GM18520 (cell line): ENCODE results near the gene RELL2.
A peak's percentile ranks its signal among the peaks of the same experiment; 100 is the strongest.

Experiments used
- ATAC-seq: cut with Tn5 transposase; IDR thresholded peaks from one replicate; pipeline ENCODE4 v1.9.1; 2021; ENCODE audit not compliant: unreplicated experiment

The RELL2 gene

DNA sequence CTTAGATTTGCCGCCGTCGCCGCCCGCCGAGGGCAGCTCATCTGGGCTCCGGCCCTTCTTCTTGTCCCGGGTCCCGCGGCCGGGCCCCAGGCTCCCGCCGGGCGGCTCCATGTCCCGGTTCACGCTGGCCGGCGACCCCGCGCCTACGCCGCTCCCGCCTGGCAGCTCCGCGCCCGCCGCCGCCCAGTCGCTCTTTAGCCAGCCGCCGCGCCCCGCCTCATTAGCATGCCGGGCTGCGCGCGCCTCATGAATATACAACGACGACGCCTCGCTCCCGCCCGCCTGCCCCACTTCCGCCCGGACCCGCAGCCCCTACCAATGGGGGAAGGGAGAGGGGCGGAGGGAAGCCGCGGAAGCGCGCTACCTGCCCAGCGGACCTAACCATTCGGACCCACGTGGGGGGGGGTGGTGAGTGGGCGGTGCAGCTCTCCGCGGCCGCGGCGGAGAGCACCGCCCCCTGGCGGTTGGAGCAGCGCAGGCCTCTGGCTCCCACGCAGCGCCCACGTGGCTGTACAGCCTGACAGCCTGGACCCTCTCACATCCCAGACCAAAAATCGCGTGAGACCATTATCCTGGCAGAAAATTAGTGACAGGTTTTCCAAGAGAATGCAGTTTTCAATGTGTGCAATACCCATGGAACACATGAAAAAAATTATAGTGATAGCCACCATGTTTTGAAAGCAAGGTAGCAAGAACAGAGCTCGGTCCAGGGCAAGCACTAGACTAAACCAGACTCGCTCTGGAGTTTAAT lies 17.8 kb upstream of the RELL2 start, which contains the start of gene DIAPH1:
Gene DIAPH1 (minus strand): TSS at position 197 of the 751 bp plus-strand sequence. CDS start 86 bp downstream, at position 111.
- ATAC-seq, result peak; percentile 75

DNA sequence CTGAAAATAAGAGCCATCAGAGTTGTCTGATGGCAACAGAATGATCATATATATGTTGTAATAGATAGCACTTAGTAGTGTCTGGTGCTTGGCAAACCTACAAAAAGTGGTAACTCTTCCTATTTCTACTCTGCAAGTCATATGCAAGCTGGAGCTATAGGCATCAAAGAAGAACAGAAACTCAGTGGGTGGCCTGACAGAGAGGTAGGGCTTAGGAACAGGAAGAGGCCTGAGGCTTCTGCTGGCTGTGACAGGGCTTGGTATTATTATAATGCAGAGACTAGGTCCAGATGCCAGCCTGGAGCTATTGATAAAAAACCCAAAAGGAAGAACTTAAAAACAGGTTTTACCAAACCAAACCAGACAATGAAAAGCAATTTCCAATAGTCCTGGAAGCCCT lies 13.6 kb upstream of the RELL2 start:
- peak; percentile 27 for ATAC-seq

DNA sequence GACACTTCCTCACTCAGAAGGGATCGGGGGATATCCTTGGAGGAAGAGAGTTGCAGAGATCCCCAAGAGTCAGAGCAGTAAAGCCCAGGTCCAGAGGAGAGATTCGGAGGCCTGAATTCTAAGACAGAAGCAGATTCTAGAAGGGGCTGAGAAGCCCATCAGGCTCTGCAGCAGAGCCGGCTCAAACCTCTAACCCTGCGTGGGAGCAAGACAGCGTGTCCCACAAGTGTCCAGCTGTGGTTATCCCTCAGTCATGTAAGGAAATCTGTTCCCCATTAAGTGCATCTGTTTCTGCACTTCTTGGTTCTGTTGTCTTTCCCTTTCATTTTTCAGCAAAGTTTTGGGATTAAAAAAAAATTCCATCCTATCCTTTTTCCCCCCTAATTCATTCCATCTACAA lies 13.2 kb upstream of the RELL2 start:
- ATAC-seq, result no peak

DNA sequence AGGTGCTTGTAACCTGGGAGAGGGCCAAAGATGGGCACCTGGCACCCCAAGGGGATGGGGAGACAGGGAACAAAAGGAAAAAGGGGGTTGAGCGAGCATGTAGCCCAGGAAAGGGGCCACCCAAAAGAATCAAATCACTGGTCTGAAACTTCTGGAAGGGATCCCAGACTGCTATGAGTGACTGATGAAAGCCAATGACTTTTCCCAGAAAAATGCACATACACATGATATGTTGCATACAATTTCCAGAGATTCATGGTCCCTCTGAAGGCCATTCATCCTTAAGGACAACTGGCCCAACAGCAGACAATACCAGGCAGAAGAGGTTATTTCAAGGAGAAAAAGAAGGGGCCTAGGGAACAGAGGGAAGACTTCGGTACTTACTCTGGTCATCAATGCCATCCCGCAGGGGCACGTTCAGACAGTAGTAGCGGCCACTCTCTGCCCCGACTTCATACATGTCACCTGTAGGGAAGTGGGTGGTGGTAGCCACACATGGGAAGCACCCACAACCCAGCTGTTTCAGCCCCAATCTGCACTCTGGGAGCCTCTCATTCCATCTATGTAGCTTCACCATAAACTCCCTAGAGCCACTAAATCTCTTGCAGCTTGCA lies 8.5 kb upstream of the RELL2 start:
- no peak for ATAC-seq

DNA sequence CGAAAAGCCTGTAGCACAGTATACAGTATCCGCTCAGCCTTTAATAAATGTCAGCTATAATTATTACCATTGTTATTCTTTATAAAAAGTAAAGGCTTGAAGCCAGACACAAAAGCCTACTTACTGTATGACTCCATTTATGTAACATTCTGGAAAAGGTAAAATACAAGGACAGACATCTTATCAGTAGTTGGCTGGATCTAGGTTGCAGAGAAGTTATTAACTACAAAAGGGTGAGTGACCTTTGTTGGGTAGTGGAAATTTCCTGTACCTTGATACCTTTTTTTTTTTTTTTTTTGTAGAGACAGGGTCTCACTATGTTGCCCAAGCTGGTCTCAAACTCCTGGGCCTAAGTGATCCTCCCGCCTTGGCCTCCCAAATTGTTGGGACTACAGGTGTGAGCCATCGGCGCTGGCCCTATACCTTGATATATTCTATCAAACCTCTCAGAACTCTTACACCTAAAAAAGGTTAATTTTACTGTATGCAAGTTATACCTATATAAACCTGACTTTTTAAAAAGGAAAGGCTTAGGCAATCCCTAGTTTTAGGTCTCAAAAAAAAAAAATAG lies 6.1 kb upstream of the RELL2 start:
- no peak for ATAC-seq

DNA sequence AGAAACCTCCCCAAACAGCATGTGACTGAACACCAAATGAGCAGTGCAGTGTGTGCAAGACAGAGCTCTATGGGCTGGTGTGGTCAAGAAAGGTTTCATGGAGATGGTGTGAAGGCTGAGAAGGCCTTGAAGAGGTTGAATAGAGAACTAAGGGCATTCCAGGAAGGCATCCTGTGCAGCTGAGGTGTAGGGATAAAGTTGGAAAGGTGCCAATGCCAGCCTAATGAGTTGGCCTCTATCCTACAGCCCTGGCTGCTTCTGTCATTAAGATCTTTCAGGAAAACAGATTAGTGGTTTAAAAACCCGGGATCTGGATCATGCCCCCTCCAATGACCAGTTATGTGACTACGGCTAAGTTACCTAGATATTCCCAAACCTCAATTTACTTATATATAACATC lies 4.1 kb upstream of the RELL2 start:
- ATAC-seq, result no peak

DNA sequence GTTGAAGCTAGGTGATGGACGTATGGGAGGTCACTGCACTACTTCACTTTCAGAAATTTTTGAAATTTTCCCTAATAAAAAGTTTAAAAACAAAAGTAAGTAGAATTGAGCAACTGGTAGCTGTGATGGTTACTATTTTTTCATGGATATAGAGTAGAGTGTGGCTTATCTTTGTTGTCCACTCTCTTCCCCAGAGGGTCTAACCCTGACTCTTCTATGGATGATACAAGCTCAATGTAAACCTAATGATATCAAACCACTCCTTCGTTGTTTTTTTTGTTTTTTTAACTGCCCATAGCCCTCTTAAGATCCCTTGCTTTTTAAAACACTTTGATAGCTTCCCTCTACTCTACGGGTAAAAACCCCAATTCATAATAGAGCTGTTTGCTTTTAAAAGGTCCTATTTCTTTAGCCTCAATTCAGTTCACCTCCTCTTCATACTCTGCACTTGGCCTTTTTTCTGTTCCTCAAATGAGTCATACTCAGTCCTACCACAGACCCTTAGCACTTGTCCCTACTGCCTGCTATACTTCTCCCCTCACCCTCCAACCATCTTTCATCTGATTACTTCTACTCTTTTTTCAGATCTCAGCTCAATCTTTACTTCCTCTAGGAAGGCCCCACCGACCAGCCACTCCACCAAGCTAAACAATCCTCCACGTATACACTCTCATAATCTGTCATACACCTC lies 2.8 kb upstream of the RELL2 start:
- peak; percentile 70 for ATAC-seq

DNA sequence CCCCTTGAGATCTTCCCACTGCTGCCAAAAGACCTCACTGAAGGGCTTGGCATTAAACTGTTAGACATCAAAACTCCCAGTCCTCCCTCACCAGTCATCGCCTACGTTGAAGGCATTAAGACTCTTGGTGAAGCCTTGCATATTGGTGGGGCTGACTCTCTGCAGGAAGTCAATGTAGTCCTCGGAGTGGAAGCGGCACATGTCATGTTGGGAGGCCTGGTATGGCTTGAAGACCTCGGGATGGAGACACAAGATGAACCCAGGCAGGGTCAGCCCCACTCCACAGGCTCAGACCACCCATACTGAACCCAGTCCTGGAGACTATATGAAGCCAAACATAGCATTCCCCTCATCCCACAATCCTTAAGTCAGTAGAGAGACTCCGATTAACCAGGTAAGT lies 2.1 kb upstream of the RELL2 start:
- ATAC-seq, result no peak

DNA sequence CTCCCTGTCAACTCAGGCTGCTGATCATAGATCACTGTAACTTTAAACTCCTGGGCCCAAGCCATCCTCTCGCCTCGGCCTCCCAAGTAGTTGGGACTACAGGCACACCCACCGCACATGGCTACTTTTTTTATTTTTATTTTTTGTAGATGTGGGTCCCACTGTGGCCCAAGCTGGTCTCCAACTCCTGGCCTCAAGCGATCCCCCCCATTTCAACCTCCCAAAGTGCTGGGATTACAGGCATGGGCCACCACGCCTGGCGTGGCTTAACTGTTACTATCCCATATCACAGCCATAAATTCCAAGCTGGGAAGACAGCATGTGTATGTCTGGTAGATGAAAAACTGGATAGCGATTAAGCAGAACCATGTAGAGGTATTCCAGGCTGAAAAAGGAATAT lies 1.2 kb upstream of the RELL2 start:
- ATAC-seq, result no peak

DNA sequence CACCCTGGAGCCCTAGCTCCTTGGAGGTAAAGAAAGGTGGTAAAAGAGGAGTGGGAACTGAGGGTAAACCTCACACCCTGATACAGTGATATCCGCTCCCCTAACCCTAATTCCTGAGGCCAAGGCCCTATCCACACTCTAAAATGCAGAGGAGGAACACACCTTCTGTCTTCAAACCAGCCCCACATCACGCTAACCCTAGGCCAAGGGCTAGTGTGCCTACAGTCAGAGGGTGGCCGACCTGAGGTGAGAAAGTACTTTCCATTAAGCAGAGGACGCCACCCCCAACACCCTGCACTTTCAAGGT lies 738 bp upstream of the RELL2 start:
- ATAC-seq, result no peak

DNA sequence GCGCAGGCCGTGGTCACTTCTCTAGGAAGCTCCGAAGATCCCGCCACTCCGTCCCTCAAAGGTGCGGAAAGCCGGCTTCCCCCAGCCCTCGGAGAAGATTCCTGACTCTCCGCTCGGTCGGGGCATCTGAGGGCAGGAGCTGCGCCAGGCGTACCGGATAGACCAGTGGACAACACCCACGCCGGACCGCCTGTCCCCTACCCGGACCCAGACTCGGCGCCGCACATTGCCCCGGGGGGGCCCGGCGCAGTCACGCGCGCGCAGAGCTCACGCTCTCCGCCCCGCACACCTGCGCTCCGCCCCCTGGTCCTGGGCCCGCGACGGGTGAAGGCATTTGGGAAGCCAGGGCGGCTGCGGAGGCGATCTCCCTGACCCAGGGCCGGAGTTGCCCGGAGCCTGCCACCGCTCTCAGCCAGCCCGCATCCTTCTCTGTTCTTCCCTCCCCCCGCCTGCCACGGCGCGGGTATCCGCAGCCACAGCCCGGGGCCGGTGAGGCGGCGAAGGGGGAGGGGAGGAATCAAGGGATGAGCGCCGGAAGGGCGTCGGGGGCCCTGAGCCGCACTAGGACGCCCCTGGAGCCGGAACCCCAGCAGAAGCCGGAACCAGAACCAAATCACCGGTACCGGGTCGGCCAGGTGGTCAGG lies 448 bp downstream of the RELL2 start:
- no peak for ATAC-seq

DNA sequence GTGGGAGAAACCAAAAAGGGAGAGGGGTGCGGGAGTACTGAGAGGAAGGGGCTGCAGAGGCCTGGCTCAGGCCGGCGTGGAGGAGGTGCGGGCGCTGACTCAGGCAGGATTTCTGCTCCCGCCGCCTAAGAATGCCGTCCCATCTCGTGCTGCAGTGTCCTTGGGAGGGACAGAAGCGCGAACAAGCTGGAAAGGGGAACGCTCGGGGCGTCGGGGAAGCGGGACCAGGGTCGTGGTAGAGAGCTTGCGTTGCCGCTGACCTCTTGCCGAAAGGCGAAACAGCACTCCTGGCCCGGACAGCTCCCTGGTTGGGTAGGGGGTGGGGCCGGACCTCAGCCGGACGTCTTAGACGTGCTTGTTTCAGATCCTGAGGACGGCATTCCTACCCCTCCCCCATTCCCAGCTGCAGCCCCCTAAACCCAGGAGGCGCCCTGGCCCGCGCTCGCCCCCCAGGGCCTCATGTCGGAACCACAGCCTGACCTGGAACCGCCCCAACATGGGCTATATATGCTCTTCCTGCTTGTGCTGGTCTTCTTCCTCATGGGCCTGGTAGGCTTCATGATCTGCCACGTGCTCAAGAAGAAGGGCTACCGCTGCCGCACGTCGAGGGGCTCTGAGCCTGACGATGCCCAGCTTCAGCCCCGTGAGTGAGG lies 1.1 kb downstream of the RELL2 start:
- ATAC-seq, result no peak

DNA sequence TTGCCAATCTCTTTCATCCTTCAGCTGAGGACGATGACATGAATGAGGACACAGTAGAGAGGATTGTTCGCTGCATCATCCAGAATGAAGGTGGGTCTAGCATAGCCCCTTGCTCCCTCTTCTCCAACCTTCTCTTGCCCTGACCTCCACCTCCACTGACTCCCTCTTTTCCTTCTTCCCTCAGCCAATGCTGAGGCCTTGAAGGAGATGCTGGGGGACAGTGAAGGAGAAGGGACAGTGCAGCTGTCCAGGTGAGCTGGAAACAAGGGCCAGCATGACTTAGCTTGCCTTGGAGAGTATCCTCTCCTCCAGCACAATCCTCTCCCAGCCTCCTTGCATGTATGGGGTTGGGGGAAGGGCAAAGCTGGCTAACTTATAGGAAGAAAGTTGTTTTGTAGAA lies 2.0 kb downstream of the RELL2 start:
- no peak for ATAC-seq

DNA sequence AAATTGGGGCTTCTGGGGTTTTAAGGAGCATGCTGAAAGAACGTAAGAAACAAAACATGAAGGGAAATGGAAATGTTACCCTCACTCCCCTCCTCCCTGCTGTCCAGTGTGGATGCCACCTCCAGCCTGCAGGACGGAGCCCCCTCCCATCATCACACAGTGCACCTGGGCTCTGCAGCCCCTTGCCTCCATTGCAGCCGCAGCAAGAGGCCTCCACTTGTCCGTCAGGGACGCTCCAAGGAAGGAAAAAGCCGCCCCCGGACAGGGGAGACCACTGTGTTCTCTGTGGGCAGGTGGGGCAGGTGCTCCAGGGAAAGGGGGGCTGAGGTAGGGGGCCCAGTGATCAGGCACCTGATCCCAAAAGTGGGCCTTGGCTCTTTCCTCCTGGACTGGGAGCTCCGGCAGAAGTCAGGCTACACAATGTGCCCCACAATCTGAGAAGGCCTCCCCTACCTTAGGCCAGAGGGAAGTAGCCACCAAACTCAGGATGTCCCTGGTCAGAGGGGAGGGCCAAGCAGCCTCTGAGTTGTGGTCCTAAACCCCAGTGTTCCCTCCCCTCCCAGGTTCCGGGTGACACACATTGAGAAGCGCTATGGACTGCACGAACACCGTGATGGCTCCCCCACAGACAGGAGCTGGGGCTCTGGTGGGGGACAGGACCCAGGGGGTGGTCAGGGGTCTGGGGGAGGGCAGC lies 2.7 kb downstream of the RELL2 start:
- no peak for ATAC-seq

DNA sequence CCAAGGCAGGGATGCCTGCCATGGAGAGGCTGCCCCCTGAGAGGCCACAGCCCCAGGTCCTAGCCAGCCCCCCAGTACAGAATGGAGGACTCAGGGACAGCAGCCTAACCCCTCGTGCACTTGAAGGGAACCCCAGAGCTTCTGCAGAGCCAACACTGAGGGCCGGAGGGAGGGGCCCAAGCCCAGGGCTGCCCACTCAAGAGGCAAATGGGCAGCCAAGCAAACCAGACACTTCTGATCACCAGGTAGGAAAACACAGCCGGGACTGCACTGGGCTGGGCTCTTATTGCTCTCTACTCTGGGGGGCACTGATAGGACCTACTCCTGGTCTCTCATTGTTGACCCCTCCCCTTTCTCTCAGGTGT lies 3.2 kb downstream of the RELL2 start:
- no peak for ATAC-seq

DNA sequence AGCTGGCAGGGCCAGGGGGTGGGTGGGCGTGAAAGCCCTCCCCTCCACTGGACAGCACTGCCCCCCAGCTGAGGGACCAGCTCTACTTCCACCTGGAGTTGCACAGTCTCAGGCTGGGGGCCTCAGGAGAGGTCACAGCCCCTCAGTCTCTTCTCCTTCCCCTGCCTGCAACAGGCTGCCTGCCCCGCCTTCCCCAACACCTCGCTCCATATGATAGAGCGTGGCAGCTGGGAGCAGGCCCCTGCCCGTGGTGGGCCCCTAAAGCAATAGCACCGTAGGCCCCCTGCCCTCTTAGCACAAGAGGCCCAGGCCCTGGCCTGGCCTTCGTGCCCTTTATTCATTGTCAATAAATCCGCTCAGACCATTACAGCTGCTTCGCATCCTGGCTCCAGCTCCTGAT lies 3.9 kb downstream of the RELL2 start:
- ATAC-seq, result no peak

DNA sequence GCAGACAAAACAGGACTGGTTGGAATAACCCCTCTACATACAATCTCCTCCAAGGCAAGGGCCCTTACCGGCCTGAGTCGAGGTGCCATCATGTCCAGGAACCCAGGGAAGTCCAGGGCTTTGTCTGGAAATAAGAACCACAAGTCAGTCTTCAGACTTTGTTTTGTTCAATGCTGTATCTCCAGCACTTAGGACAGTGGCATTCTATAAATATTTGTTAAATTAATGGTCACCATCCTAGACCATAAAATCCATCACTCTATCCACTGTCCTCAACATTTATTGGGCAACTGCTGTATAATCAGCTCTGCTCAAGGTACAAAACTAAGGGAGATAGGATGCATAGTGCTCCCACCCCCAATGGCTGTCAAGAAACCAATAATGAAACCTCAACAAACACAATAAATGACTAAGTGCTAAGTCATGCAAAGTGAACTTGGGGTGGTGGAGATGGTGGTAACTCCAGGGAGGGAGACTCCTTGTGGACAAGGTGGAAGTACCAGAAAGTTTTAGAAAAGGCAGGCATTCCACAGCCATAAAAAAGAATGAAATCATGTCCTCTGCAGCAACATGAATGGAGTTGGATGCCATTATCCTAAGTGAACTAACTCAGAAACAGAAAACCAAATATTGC lies 5.0 kb downstream of the RELL2 start:
- ATAC-seq, result peak; percentile 90

DNA sequence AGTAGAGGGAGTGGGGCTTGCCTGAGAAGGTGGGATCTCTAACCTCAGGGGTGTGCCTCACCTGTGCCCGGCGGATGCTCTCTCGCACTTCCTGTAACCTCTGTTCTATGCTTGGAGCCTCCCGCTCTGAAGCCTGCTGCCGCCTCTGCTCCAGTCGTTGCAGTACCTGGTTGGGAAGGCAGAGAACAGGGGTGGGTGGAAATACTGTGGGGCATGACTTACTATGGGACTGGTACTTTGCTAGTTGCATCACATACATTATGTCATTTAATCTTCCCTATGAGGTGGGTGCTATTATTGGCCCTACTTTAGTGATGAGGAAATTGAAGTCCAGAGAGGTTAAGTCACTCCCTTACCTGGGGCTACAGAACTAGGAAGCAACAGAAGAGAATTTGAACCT lies 9.2 kb downstream of the RELL2 start:
- no peak for ATAC-seq

DNA sequence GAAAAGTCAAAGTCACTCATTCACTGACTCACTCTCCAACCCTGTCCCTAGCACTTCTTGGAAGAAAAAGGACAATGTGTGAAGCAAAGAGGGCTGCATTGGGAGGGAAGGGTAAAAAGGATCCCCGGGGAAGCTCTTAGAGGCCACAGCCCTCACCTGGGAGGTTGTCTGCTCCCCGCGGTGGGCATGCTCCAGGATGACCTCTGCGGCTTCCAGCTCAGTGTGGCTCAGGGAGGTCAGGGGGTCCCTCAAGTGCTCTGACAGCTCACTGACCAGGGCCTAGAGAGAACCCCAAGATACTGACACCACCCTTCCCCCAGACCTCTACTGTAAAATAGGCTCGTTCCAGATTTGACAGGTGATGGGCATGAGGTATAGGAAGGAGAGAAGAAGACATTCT lies 10.4 kb downstream of the RELL2 start:
- no peak for ATAC-seq

DNA sequence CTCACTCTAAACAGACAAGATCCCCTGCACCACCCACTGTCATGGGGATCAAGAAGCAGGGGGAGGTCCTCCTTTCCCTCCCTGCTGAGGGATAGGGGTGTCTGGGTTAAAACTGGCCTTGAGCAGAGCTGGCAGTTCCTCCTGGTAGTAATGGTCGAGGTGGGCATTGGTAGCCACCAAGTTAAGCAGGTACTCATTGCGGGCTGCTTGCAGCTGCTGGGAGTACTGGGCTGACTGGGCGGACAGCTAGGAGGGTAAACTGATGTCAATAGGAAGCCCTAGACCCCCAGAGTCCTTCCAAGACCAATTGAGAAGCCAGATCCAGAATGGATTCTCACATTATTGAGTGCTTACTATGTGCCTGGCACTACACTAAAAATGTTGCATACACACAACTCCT lies 11.1 kb downstream of the RELL2 start:
- ATAC-seq, result no peak
